Stimulated activated CD8-positive, alpha-beta memory T cell treated with anti-CD3 and anti-CD28 coated beads, Interleukin-15, amount 100 ng/mL, for 1 hour (primary cell): ENCODE measurements around the gene GALK1.
"Not testable (repeated sequence)": the region's sequence is repeated elsewhere in the genome, so short reads cannot be mapped to it uniquely, and the experiment has no call there.

Experiments
- DNase-seq: peaks from one replicate; pipeline ENCODE4 v3.0.0-alpha.2; 2020; ENCODE audit warnings: low read depth

Gene GALK1

DNA sequence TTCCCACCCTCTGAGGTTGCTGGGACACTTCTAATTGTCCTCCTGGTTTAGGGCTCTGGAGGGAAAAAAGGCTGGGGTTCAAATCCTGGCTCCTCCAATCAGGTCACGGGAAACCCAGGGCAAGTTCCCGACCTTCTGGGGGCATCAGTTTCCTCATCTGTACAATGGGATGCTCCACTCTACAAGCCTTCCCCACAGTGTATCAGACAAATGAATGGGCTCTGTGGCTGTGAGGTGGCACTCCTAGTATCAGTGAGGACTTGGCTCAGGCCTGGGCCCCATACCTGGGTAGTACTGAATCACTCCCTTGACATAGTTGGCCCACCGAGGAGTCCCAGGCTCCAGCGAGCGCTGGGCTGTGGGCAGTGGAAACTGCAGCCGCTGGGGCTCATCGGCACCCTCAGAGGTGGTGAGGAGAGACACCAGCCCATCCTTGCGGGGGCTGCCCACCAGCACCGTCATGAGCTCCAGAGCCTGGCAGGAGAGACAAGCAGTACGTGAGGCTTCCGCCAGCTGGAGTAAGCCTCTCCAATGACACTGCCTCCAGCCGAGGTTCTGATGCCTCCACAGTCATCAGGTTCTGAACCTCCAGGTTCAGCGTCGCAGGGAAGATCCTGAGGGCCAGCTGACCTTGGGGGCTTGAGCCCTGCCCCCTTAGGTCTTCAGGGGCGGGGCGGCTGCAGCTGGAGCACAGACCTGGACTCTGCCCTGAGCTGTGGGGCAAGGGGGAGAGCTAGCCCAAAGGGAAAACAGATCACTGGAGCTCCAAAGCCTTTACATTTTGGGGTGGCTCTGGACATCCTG lies 1.2 kb downstream of the GALK1 start:
- no peak for DNase-seq

DNA sequence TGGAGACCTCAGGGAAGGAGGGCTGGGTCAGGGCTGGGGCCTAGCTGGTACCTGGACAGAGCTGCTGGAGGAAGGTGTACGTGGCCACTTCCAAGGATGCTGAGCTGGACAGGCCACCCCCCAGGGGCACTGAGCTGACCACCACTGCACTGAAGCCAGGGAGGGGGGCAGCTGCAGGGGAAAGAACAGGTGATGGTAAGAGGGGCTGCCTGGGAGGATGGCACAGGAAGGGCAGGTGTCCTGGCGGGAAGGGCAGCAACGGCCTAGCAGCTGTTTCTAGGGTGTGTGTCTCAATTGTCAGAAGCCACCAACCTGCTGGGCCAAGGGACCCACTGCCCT lies 1.8 kb downstream of the GALK1 start:
- no peak for DNase-seq

DNA sequence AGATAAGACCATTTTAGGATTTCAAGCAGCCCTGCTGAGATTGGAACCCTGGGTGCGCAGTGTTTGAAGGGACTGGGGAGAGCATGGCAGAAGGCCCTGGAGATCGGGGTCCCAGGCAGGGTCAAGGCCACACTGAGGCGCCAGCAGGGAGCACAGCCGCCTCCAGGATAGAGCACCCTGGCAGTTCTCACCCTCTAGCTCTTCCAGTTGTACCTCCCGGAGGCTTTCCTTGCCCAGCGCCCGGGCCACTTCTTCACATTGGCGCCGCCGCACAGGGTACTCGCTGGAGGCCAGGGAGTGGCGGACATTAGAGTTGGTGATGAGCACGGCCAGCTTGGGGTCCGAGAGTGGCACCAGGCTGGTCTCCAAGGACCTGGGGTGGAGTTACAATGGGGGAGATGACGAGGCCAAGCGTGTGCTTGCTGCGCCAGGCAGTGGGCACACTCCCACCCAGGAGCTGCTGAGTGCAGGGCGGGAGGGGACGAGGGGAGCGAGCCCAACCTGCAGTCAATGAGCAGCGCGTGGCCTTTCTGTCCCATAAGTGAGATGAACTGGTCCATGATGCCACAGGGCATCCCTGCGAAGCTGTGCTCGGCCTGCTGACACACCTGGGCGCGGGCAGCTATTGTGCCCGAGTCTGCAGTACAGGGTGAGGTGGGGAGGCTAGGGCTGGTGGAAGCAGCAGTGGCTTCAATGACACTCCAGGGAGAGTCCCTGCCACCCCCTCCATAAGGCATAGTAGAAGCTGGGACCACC lies 2.3 kb downstream of the GALK1 start:
- no peak for DNase-seq

DNA sequence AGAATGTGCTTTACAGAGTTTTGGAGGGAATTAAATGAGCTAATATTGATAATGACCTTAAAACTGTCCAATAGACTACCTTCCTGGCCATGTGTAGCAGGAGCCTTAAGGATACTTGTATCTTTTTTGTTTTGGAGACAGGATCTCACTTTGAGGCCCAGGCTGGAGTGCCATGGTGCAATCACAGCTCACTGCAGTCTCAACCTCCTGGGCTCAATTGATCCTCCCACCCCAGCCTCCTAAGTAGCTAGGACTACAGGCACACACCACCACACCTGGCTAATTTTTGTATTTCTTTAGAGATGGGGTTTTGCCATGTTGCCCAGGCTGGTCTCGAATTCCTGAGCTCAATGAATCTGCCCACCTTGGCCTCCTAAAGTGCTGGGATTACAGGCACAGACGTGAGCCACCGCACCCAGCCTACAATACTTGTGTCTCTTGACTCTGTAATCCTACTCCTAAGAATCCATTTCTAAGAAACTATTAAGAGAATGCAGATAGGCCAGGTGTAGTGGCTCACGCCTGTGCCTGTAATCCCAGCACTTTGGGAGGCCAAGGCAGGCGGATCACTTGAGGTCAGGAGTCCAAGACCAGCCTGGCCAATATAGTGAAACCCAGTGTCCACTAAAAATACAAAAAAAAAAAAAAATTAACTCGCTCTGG lies 4.9 kb downstream of the GALK1 start:
- not testable (repeated sequence) for DNase-seq

DNA sequence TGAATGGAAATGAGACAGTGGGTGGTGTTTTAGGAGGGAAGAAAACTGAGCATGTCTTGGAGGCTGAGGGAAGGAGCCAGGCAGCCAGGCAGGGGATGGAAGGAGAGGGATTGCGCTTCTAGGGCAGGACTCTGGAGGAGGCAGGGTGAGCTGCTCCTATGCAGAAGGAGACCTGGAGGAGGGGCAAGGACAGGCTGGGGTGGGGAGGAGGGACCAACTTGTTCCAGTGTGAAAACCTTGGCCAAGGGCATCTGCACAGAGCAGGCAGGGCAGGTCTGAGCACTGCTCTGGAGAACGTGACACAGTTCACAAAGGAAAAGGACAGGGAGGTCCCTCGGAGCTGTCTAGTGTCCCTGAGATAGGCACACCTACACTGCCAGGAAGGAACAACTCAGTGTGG lies 5.5 kb downstream of the GALK1 start:
- DNase-seq, result no peak

DNA sequence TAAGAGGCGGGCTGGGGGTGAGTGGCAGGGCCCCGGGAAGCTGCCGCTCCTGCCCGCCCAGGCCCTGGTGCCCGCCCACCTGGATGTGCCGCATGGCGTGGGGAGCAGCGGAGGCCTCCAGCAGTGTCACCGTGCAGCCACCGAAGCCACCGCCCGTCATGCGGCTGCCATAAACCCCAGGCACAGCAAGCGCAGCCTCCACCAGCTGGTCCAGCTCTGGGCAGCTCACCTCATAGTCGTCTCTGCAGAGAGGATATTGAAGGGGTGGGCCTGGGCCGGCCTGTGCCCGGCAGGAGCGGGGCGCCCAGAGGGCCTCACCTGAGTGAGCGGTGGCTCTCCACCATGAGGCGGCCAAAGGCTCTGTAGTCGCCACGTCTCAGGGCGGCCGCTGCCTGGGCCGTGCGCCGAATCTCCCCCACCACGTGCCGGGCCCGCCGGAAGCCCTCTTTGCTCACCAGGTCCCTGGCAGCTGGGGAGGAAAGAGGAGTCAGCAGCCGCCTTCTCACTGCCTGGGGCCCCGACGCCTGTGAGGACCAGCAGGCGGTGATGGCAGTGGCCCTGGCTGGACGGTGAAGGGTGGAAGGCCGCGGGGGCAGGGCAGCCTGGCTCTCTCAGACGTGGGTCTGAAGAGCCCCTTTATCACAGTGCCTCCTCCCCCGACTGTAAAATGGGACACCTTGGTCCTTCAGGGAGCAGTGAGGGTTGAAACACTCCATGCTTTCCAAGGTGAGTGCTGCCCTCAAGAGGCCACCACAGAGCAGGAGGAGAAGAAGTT lies 6.7 kb downstream of the GALK1 start:
- no peak for DNase-seq

DNA sequence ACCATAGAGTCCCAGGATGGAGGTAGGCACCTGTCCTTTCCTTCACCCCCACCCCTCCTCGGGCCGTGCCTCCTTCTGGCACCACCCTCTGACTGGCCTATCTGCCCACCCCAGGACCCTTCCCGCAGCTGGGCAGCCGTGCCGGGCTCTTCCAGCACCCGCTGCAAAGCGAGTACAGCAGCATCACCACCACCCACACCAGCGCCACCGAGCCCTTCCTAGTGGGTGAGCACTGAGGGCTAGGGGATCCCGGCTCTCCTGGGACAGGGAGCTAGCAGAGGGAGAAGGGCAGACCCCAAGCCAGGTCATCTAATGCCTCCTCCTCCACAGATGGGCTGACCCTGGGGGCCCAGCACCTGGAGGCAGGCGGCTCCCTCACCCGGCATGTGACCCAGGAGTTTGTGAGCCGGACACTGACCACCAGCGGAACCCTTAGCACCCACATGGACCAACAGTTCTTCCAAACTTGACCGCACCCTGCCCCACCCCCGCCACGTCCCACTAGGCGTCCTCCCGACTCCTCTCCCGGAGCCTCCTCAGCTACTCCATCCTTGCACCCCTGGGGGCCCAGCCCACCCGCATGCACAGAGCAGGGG lies 7.8 kb downstream of the GALK1 start:
- DNase-seq, result no peak

DNA sequence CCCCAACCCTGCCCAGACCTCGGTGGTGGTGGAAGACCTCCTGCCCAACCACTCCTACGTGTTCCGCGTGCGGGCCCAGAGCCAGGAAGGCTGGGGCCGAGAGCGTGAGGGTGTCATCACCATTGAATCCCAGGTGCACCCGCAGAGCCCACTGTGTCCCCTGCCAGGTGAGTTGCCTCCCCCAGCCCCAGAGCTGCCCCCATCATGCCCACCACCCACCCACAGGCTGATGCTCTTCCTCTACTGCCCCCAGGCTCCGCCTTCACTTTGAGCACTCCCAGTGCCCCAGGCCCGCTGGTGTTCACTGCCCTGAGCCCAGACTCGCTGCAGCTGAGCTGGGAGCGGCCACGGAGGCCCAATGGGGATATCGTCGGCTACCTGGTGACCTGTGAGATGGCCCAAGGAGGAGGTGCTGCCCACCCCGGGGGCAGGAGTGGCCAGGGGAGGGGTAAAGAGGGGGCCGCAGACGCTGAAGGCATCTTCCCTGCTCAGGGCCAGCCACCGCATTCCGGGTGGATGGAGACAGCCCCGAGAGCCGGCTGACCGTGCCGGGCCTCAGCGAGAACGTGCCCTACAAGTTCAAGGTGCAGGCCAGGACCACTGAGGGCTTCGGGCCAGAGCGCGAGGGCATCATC lies 8.4 kb downstream of the GALK1 start:
- DNase-seq, result no peak

DNA sequence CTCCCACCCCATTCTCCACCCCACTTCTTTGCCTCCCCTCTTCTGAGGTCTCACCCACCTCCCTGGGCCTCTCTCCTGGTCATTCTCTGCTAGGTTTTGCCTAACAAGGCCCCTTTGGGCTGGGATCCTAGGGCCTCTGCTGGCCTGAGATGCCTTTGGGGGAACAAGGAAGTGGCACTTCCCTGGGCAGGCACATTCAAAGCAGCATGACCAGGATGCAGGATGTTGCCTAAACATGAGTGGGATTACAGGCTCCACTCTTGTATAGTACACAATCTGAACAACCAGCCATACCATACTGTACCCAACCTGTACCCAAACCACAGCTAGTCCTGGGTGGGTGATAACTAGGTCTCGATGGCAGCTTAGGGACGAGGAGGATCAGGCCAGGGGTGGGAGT lies 9.0 kb downstream of the GALK1 start:
- DNase-seq, result no peak

DNA sequence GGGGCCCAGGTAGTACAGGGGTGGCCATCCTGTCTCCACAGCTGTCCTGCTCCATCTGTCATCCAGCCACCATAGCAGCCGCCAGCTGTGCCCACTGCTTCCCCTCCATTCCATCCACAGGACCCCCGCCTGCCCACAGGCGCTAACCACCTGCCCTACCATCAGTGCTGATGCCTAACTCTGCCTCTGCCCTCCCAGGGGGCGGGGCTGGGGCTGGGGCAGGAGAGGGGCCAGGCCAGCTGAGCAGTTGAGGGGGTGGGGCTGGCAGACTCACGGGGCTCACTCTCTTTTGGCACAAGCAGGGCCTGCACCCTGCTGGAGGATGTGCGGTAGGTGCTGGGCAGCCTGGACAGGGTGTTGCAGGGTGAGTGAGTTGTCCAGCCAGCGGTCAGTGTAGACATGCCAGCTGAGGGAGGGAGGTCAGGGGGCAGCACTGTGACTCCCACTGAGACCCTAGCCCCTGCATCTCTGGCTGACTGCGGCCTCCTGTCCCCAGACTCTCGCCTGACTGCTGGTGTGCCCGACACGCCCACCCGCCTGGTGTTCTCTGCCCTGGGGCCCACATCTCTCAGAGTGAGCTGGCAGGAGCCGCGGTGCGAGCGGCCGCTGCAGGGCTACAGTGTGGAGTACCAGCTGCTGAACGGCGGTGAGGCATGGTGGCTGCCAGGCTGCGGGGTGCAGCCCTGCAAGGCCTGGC lies 9.6 kb downstream of the GALK1 start:
- DNase-seq, result no peak

DNA sequence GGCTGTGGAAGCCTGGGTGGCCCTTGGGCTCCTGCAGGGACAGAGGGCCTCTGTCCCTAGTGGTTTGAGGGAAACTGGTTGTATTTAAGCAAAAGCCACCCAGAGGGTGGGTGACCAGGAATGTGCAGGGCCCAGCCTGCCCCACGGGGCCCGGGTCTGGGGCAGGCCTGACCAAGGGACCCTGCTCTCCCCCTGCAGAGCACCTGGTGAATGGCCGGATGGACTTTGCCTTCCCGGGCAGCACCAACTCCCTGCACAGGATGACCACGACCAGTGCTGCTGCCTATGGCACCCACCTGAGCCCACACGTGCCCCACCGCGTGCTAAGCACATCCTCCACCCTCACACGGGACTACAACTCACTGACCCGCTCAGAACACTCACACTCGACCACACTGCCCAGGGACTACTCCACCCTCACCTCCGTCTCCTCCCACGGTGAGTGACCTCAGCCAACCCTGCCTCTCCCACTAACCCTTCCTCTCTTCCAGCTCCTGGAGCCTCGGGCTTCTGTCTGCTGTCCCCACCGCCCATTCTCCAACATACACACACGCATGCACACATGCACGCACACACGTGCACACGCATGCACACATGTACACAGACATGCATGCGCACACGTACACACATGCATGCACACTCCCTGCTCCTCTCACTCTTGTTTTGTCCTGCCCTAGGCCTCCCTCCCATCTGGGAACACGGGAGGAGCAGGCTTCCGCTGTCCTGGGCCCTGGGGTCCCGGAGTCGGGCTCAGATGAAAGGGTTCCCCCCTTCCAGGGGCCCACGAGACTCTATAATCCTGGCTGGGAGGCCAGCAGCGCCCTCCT lies 10.4 kb downstream of the GALK1 start:
- no peak for DNase-seq

DNA sequence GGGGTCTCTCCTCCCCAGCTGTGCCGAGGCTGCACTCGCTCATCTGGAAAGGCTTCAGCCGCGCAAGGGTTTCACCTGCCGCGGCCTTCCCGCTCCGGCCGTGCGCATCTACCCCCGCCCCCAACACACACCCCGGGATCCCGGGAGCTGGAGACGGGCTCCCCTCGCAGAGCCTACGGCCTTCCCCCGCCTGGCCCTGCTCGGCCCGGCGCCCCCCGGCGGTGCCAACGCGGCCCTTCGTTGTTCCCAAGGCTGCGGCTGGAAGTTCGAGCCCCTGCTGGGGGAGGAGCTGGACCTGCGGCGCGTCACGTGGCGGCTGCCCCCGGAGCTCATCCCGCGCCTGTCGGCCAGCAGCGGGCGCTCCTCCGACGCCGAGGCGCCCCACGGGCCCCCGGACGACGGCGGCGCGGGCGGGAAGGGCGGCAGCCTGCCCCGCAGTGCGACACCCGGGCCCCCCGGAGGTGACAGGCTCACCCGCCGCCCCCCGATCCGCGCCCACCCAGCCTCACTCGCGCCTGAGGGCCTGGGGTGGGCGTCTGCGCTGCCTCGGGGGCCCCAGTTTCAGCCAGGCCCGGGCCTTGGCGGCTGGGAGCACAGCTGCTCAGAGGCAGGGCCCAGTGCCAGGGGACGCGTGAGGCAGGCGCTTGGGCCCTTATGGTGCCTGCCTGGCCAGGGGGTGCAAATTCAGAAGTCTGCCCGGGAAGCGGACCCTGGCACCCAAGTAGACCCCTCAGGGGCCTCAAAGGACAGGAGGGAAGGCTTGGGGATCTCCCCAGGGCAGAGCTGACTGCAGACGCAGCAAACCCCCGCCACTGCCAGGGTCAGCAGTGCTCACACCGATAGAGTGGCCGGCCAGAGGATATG lies 11.2 kb downstream of the GALK1 start:
- DNase-seq, result peak; percentile 41

DNA sequence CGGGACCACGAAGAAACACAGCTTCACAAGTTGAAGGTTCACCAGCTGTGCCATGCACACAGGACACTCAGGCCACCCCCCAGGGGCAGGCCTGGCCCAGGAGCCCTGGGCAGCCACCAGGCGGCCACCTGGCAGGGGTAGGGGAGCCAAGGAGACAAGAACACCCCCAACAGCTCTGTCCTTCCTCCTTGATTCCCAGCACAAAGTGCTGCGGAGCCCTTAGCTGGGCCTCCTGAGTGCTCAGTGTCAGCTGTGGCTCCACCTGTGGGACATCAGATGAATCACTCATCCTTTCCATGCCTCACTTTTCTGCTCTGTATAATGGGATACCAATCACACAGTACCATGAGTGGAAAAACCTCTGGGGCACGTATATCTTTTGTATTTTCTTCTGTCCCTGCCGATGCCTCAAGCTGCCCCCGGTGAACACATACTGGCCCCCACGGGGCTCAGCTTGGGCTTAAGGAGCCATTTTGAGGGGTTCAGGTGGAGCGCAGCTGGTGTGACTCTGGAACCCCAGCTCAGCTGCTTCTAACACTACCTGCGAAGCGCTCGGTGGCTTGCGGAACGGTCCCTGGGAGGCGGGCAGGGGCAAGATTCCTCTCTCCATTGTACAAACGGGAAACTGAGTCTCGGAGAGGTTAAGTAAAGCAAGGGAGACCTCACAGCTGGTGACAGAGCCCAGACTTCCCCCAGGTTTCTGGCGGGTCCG lies 12.0 kb downstream of the GALK1 start:
- DNase-seq, result no peak

DNA sequence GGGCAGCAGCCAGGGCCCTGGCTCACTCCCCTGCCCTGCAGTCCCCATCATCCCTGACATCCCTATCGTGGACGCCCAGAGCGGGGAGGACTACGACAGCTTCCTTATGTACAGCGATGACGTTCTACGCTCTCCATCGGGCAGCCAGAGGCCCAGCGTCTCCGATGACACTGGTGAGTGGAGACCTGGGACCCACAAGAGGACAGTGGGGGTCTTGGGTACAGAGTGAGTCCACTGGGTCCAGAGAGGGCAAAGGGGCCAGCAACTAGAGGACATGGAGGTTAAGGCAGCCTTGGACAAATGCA lies 12.6 kb downstream of the GALK1 start:
- no peak for DNase-seq

DNA sequence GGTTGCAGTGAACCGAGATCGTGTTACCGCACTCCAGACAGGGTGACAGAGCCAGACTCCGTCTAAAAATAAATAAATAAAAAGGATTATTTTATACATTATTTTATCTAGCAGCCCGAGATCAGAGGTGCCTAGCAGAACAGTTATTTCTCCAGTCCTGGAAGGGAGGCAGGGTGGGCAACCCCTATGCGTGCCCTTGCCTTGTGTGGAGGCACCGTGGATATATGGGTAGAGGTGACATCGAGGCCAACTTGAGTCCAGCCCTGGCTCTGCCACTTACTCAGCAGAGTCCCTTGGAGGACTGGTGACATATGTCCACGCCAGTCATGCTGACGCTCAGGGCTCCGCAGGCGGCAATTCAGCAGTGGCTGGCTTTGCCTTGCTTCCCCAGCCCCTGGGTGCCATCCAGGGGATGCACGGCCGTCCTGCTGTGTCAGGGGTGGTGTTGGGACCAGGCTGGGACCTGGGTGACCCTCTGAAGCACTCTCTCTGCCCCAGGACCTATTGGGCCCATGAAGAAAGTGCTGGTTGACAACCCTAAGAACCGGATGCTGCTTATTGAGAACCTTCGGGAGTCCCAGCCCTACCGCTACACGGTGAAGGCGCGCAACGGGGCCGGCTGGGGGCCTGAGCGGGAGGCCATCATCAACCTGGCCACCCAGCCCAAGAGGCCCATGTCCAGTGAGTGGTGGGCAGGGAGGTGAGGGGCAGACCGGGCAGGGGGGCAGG lies 13.2 kb downstream of the GALK1 start:
- no peak for DNase-seq

DNA sequence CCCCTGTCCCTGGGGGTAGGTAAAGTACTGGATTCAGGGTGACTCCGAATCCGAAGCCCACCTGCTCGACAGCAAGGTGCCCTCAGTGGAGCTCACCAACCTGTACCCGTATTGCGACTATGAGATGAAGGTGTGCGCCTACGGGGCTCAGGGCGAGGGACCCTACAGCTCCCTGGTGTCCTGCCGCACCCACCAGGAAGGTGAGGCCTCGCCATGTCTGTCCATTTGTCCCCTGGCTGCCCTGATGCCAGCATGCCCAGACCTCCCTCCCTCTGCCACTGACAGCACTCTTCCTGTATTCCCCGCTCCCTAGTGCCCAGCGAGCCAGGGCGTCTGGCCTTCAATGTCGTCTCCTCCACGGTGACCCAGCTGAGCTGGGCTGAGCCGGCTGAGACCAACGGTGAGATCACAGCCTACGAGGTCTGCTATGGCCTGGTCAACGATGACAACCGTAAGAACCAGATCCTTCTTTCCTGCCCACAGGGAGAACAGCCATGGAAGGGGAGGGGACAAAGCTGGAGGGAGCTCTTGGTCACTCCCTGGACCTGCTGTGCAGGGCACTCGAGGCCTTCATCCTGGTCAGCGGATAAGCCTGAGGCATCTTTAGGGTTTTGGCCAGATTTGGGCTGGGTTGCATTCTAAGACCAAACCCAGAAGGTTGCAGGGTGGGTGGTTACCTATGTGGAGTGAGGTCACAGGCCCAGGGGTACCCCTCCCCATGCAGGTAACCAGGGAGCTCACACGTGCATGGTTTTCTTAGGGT lies 14.2 kb downstream of the GALK1 start:
- no peak for DNase-seq
